HG02763 (cell line): ENCODE data around the gene CCL7.

ENCODE experiments used
- ATAC-seq: cut with Tn5 transposase; IDR thresholded peaks from one replicate; pipeline ENCODE4 v1.9.1; 2021; ENCODE audit warnings: mild to moderate bottlenecking, moderate library complexity; ENCODE audit not compliant: unreplicated experiment

Gene CCL7

DNA sequence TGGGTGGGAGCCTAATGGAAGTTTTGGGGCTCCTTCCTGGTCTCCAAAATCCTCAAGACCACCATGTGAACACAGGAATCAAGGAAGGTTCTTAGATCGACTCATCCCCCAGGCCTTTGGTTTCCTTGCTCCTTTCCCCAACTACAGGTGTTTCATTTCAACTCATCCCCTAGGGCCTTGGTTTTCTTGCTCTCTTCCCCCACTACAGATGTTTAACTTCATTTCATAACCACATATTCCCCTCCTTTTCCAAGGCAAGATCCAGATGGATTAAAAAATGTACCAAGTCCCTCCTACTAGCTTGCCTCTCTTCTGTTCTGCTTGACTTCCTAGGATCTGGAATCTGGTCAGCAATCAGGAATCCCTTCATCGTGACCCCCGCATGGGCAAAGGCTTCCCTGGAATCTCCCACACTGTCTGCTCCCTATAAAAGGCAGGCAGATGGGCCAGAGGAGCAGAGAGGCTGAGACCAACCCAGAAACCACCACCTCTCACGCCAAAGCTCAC lies 15.3 kb downstream of the CCL7 start, which contains the start of gene CCL11:
CCL11 (plus strand) TSS at position 457 of the 507 bp plus-strand sequence. CDS start 67 bp downstream, outside the sequence.
- no peak for ATAC-seq

DNA sequence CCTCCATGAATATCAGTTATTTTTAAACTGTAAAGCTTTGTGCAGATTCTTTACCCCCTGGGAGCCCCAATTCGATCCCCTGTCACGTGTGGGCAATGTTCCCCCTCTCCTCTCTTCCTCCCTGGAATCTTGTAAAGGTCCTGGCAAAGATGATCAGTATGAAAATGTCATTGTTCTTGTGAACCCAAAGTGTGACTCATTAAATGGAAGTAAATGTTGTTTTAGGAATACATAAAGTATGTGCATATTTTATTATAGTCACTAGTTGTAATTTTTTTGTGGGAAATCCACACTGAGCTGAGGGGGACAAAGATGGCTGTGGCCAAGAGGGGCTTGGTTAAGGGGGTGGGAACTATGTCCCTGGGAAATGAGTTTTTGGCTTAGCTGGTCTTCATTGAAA lies 17.9 kb downstream of the CCL7 start:
- no peak for ATAC-seq

DNA sequence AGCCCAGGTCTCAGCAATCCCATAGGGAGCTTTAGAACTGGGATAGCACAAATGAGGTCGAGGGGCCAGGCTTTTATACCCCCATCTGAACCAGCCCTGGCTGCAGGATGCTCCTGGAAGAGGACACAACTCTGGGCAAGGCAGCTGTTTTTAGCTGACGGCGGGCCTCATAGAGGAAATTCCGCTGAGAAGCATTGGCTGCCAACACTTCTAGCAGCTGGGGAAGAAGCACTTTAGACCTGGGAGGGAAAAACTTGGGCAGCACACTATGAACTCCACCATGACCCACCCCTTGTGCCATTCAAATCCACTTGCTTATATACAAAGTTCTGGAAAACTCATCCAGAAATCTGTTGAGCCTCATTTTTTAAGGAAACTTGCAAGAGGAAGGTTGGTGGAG lies 20.6 kb downstream of the CCL7 start:
- no peak for ATAC-seq

DNA sequence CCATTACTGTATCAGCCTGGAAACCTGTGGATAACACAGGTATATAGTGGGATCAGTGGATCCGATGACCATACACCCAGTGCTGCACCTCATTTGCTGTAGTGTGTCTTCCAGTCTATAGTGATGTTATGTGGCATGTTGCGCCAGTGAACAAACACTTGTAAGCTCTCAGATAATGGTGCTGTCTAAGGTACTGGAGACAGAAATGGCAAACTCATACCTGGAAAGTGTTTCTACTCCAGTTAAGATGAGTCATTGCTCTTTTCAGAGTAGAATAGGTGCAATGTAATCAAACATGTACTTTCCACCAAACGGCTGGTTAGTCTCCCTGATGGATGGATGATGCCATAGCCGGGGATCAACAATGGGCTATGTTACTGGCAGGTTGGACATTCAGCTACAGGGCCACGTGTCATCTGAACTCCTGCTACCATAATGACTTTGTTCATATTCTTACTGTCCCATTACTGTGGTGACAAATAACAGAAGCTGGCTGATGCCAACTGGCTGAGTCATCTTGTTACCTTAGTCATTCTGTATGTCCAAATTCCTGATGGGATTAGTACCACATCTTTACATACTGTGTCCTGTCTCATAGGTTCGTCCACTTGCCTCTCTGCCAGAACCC lies 21.8 kb downstream of the CCL7 start:
- ATAC-seq = no peak

DNA sequence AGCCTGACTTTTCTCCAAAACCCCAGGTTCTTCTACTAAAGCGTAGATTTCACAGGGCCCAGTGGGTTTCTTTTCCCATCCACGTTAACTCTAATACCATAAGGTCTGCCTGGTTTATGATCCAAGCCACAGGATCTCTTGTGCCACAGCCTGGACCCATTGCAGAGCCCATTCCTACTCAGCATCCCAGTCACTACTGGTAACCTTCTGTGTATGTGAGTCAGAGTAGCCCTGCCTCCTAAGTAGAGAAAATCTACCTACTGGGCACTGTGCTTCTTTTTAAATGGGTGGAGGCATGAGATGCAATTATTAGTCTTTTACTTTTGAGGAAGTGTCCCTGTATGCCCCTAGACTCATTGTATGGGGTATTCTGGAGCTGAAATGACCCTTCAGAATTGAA lies 29.0 kb downstream of the CCL7 start:
- ATAC-seq = no peak

DNA sequence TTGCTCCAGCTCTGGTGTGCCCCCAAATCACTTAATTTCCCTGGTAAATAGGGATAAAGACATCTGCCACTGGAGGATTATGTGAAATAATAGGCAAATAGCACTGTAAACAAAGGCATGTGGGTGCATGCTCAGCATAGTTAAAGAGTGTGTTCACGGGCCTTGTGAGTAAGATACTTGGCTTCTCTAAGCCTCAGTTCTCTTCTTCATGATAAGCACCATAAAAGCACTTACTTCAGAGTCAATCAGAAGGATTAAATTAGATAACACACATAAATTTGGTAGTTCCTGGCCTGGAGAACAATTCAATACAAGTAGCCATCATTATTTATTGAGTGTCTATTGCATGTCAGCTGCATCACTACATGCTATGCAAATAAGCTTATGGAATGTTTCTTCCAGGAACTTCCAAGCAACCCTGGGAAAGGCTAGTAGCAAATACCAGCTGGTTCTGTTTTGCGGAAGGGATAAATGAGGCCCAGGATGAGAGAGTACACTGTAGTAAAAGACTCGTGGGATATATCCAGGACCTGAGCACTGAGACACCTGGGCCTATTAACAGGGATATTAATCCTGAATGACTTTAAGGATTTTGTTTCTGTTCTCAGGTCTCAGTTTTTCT lies 30.0 kb downstream of the CCL7 start:
- no peak for ATAC-seq

DNA sequence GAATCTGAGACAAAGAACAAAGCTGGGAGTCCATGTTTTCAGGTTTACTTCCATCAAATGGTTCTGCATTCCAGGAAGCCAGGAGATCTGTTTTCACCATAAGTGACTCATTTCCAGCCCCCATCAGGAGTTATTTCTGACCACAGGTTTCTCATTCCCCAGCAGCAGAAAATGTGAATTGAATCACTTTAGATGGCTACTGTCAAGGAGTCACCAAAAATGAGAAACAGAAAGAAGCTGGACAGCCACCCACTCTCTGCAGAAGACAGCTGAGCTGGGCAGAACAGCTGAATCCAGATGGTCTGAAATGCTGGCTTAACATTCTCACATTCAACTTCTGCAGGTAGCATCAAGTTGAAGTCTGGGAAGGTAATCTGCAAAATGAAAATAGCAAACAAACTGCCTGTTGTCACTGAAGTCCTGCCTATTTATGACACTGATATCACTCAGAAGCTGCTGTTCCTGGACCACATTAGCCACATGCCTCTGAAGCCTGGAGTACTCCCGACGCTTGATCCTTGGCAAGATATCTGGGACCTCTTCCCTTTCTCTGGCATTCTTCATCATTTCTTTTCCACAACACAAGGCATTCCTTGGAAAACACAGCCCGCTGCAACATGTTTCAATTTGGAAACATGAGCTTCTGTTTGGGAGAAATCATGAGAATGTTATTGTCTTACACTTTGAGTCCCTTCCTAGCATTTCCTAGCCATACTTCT lies 30.8 kb downstream of the CCL7 start:
- no peak for ATAC-seq

DNA sequence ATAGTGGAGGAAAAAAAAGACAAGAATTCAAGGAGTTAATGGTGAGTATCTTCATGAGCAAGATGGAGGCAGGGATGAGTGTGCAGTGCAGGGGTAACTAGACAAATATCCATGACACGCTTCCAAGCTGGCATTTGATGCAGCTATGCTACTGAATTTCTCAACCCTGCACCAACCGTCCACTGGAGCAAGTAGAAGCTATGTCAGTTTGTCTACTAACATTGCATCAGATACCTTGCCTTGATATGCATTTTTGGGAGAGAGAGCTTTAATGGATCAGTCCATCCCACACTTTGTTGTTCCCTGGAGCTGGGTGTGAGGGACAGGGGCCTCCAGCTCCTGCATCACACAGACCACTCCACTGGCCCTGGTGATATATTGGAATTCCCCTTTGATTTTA lies 32.0 kb downstream of the CCL7 start:
- no peak for ATAC-seq

DNA sequence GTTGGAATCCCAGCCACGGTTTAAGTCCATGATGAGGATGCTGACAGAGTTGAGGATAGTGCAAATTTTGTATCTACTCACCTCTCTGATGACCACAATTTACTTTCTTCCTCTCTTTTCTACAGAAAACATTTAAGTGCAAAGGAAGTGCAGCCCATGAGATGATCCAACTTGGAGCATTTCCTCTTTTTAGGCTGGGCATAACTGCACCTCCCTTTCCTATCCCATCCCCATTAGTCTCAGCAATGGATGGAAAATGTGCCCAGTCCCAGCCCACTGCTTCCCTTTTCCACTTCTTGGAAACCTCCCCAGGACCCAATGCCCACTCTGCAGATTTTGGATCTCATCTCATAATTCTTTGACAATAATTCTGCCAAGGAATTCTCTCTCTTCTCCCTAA lies 32.6 kb downstream of the CCL7 start:
- no peak for ATAC-seq

DNA sequence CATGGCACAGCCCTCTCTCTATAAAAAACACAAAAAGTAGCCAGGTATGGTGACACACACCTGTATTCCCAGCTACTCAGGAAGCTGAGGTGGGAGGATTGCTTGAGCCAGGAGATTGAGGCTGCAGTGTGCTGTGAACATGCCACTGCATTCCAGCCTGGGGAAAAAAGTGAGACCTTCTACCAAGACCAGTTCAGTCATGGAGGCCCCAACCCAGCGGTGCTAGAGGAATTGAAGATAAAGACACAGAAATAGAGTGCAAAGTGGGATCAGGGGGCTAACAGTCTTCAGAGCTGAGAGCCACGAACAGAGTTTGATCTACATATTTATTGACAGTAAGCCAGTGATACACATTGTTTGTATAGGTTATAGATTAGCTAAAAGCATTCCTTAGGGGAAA lies 33.6 kb downstream of the CCL7 start:
- ATAC-seq = no peak

DNA sequence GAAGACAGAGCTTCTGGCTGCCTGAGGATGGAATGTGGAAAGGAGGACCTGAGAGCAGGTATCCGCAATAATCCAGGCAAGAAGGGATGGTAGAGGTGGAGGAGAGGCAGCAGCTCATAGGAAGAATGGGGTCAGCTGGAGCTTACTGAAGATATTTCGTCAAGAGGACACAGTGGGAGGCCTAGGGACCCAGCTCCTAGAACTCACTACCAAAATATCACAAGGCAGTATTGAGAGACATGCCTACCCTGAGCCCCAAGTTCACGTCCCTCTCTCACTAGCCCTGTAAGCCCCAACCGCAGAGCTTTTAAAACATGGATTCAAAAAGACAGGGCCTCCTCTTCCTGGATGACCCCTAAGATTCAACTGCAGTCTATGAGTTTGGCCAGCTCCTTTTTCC lies 35.0 kb downstream of the CCL7 start:
- ATAC-seq = no peak

DNA sequence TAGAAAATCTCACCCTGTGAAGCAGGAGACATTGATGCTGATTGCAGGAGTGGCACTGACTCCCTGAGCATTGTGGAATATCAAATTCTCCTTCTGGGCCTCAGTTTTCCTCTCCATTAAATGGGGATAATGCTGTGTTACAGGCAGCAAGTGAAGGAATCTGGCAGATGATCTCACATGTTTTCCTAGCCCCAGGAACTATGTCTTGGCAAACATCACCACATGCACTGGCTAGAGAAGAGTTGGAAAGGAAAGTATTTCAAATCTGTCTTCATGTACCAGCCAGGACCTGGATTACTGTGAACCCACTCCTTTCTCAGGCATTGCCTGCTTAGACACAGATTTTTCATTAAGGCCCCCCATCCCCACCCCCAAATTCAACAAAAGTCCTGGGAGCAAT lies 35.6 kb downstream of the CCL7 start:
- no peak for ATAC-seq

DNA sequence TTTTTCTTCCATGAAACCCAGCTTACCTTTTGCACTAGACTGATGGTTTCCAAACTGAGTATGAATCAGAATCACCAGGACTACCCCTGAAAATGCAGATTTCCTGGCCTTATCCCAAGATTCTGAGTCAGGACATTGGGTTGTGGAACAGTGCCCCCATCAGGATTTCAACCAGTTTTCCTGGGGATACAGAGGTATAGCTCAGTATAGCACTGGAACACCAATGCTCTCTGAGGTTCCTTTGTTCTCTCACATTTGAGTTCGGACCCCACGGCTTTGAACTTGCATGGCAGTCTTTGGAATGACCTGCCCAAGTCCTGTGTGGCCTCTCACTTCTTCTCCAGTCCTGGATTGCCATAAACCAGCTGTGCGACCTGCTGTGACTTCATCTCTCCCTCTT lies 36.4 kb downstream of the CCL7 start:
- no peak for ATAC-seq

DNA sequence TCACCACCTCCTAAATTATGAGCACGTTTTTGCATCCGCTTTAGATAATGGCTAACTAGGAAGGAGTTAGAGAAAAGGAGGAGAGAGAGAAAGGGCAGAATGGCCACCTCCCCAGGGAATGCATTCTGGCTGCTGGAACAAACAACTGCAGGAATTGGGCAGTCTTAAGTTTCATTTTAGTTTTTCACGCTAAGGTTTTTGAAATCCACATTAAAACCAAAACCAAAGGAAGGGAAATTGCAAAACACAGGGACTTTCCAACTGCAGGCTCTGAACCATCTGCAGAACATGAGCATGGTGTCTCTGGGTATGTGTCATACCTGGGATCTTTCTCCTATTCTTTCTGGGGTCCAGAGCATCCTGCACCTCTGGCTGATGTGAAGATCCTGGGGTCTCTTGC lies 37.1 kb downstream of the CCL7 start:
- ATAC-seq = no peak

DNA sequence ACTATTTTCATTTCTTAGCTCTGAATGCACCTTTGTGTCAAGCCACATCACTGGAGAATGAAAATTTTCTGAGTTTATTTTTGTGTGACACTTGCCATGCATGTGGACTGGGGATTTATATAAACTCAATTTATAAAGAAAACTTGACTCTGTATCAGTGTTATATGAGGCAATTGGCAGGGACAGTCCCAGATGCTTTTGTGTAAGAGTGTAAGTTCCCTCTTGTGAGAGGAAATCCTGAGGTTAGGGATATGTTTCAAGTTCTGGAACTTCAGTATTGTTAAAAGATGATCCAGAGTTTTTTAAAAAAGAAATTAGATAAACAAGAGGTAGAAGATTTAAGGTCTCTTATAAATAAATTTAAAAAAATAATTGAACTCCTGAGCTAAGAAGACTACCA lies 38.4 kb downstream of the CCL7 start:
- no peak for ATAC-seq

DNA sequence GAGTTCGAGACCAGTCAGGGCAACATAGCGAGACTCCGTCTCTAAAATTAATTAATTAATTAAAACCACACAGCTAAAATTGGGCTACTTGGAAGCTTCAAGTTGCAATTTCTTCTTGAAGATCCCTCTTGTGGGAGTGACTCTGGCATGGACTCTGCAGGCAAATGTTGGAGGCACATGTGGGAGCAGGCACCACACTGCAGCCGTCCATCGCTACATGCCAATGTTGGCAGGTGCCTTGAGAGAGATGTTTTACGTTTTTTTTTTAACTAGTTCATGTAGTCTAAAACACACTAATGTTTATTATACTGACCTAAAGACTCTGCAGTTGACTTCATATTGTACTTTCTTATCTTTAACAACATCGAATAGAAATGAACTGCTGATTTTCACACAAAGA lies 41.3 kb downstream of the CCL7 start:
- no peak for ATAC-seq

DNA sequence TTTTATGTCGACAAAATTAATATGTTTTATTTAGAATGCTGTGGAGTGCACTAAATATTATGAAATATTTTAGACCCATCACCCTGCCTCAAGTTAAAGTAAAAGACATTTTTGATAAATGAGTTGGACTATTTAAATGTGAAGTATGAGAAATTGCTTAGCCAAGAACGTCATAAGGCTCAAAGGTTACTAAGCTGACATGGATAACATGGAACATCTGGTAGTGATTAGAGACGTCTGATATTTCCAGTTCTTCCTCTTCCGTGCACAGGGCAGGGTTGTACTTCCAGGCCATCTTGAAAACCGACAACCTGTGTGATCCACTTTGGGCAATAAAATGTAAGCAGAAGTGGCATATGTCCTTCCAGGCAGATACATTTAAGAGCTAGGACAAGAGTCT lies 42.1 kb downstream of the CCL7 start:
- no peak for ATAC-seq

DNA sequence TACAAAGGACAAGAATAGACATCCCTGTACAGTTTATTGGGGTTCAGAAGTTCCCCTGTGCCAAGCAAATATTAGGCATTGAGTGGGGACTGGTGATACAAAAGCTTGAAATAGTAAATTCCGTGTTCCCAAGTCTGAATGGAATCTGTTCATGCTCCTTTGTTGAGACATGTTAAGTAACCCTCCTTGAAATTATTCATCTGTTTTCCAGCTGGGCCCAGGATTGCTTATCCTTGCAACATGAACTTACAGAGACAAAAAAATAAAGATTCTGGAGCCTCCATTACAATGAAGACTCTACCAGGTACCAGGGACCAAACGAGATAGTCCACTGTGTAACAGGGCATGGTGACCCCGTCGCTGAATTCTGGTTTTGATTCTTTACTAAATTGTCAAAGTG lies 43.1 kb downstream of the CCL7 start:
- no peak for ATAC-seq

DNA sequence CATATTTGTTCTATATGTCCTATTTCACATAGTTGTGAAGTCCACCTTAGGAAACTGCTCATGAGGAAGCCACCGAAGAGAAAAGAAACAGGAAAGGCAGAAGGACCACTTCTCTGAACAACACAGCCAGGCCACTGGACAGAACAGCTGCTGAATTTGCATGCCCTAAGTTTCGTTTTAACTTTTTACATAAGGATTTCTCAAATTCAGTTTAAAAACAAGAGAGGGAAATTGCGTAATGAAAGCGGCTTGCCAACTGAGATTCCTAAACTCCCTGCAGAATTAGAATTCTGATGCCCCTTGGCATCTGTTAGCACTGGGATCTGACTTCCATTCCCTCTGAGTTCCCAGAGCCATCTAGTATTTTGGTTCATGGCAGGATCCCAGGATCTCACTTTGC lies 44.3 kb downstream of the CCL7 start:
- no peak for ATAC-seq

DNA sequence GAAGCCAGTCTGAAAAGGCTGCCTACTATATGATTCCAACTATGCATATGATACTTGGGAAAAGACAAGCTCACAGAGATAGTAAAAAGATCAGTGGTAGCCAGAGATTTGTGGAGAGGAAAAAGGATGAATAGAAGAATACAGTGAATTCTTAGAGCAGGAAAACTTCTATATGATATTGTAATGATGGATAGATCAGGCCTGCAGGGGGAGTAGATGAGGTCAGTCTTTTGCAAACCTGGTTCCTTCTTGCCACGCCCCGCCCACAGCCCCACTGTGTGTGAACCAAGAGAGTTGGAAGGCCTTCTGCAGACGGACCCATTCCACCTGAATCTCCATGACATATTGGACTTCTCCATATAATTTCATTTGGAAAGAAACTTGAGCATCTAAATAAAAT lies 48.5 kb downstream of the CCL7 start:
- ATAC-seq = no peak

DNA sequence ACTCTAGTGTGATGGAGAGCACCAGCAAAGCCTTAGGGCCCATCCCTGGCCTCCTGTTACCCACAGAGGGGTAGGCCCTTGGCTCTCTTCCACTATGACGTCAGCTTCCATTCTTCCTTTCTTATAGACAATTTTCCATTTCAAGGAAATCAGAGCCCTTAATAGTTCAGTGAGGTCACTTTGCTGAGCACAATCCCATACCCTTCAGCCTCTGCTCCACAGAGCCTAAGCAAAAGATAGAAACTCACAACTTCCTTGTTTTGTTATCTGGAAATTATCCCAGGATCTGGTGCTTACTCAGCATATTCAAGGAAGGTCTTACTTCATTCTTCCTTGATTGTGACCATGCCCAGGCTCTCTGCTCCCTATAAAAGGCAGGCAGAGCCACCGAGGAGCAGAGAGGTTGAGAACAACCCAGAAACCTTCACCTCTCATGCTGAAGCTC lies 49.0 kb downstream of the CCL7 start, which contains the start of gene CCL8:
CCL8 (plus strand) TSS at position 397 of the 445 bp plus-strand sequence. CDS start 67 bp downstream, outside the sequence.
- no peak for ATAC-seq
